NAMALWA (cell line): ENCODE results near the gene HOXA6.

ENCODE experiments used
- DNase-seq: peaks from one replicate; pipeline ENCODE4 v3.0.0-alpha.2; 2015; ENCODE audit warnings: low spot score

The HOXA6 gene

GRCh38 chr7:27137640-27138315 lies 9.8 kb downstream of the HOXA6 start:
- no peak for DNase-seq

DNA sequence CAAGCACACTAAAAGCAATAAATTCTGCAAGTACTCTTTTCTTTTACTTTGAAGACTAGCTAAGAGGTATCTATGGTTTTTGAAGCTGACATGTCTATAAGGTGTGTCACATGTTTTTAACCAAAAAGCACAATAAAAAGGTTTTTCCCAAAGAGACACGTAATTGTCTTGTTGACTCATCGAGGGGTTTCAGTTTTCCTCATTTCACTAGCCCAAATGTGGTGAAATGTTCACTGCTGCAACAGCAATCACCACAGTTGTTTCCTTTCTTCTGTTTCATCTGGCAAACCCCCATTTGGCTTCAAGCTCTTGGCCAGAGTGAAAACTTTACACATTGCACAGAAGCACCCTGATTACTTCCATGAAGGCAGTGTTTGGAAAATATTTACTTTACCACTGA lies 13.2 kb downstream of the HOXA6 start:
- no peak for DNase-seq

DNA sequence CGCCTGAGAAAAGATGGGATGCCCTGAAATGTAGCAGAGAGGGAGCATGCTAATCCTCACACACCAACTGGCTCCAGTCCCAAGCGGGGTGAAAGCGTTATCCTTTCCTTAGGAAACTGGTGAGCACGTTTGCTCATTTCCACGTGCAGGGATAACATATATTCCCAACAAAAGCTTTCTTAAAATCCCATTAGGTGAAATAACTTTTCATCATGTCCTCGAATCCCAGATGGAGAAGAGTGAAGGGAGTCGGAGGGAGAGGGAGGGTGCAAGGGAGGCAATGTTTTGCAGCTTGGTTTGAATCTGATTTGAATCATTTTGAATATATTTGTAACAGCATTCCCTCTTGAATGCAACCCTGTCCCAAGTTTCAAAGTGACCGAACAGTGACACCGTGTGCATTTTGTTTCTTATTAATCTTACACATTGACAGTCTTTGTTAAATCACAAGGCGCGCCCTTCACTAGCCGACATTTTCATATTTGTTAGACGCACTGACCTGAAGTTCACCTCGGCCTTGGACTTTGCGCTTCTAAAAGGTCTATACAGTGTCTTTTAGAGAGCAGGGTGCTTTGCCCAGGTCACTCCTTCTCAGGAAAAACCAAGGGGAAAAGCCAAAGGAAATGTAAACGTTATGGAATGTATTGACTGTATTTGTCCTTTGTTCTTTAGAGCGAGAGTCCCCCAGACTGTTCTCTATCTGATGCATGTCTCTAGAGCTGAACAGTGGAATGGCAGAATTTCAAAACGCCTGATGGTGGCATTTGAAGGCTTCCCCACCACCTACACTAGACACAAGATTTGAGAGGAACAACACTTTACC lies 14.0 kb downstream of the HOXA6 start:
- DNase-seq = no peak

GRCh38 chr7:27132978-27133377 lies 14.6 kb downstream of the HOXA6 start:
- DNase-seq = no peak

DNA sequence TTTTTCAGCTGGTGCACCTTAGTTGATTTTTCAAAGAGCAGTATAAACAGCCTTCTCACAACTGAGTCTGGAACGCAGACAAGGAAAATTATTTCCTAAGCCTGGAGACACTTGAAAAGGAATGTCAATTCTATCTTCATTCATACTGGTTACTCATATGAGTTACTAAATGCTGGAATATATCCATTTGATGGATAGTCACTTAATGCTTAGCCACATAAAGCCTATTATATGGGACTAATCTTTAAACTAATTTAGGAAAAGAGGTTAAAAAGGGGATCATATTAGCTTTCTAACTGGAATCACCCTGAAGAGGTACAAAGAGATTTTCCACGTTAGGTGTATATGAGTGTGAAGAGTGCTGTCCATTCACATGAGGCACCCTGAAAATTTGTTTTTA lies 15.4 kb downstream of the HOXA6 start:
- no peak for DNase-seq

DNA sequence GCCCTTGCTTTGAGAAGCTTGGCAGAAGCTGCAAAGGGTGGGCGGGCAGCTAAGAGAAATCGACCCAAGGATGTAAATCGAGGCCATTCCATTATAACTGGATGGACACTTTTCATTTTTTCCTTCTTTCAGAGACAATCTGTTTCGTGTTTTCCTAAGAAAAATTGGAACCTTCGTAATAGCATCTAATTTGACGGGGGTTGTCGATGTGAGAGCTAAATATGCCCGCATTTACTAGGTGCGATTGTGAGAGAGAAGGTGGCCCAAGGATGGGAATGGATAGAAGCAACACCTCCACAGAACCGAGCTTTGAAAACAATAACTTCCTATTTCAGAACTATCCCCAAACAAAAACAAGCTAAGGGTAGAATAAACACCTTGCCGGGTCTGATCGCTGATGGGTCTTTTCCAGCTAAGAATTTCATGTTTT lies 16.2 kb downstream of the HOXA6 start:
- DNase-seq = no peak

GRCh38 chr7:27130540-27131389 lies 16.8 kb downstream of the HOXA6 start, which contains the start of gene HOXA4:
TSS of gene HOXA4 (minus strand) at chr7:27130757. CDS start at chr7:27130733, 24 bp downstream.
- peak; percentile 92 for DNase-seq

DNA sequence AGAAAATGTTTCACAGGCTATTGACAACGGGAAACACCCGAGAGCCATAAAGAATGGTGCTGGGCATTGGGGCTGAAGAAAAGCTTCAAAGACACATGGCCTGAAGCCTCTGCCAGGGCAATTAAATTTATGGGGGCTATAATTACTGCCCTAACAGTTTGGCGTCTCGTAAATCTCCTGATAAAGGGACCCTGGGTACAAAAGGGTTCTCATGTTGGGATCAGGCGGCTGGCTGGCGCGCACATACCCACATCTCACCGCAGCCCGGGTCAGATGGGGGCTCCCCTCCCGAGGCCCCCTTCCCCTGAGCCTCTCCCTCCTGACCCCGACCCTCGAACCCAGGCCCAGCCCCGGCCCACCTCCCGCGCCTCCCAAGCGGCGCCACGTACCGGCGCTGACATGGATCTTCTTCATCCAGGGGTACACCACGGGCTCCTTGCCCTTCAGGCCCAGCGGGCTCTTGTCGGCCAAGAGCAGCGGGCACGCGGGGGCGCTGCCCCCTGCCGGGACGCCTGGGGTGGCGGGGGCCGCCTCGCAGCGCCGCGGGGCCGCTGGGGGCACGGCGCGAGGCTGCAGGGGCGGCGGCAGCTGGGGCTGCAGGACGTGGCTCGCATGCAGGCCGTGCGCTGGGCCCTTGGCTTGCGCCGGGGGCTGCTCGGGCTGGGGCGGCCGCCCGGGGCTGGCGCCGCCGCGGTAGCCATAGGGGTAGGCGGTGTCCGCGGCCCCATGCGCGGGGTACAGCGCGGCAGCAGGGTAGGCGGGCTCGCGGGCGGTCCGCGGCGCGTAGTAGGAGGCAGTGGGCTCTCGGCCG lies 17.6 kb downstream of the HOXA6 start:
- DNase-seq = peak; percentile 57

DNA sequence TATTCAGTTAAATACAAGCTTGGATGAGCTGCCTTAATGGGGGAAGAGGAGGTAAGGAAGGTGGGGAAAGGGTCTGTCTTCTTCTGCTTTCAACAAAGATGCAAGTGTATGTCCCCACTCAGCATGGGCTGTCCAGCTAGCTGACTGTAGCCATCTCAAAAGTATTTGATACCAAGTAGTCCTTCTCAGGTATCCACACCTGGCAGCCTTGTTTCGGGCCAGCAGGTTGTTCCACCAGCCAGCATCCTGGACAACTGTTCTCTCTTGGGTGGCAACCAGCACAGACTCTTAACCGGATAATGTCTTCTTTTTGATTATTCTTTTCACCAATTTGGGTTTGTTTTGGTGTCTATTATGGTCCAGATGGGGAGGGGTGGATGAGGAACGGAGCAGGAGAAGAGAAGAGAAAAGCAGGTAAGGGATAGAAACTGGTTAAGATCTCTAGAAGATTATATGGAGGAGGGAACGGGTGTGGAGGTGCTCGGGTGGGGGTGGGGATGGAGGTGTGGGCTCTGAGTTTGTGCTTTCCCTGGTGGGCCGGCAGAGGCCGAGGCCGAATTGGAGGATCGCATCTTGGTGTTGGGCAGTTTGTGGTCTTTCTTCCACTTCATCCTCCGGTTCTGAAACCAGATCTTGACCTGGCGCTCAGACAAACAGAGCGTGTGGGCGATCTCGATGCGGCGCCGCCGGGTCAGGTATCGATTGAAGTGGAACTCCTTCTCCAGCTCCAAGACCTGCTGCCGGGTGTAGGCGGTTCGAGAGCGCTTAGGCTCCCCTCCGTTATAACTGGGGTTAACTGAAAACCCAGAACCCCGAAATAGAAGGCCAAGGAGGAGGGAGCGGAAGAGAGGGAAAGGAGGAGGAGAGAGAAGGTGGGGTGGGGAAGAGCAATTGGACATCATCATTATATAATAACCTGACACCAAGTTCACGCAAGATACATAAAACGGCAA lies 18.5 kb downstream of the HOXA6 start:
- DNase-seq = no peak

GRCh38 chr7:27128034-27128433 lies 19.5 kb downstream of the HOXA6 start:
- no peak for DNase-seq

DNA sequence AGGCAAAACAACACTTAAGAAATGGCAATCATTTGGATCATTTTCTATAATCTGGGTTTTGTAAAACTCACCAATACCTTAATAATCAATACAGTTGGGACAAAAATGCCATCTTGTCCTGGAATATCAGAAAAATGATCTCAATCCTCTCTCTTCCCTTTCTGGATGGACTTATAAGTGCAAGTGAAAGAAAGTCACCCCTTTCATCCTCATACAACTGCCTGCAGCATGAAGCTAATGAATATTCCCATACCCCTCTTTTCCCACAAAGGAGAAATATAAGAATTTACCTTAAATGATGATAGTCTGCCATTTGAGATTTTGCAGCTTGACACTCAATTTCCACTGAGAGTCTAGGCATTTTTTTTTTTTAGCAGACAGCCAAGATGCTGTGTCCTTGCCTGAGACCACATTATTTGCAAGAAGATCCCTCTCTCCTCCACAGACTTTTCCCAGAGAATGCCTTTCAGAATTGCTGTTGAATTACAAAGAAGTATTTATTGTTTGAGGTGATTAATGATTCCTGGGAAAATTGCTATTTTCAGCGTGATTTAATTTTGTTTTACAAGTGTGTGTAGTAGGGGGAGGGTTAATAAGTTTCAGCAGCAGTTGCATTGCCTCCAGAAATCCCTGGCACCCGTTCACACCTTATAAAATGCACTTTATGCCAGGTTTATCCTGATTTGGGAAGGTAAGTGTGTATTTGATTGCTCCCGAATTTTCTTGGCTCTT lies 20.8 kb downstream of the HOXA6 start:
- no peak for DNase-seq

- no peak for DNase-seq
These were observed 21.6 kb downstream of the HOXA6 start for GRCh38 chr7:27125986-27126394.

DNA sequence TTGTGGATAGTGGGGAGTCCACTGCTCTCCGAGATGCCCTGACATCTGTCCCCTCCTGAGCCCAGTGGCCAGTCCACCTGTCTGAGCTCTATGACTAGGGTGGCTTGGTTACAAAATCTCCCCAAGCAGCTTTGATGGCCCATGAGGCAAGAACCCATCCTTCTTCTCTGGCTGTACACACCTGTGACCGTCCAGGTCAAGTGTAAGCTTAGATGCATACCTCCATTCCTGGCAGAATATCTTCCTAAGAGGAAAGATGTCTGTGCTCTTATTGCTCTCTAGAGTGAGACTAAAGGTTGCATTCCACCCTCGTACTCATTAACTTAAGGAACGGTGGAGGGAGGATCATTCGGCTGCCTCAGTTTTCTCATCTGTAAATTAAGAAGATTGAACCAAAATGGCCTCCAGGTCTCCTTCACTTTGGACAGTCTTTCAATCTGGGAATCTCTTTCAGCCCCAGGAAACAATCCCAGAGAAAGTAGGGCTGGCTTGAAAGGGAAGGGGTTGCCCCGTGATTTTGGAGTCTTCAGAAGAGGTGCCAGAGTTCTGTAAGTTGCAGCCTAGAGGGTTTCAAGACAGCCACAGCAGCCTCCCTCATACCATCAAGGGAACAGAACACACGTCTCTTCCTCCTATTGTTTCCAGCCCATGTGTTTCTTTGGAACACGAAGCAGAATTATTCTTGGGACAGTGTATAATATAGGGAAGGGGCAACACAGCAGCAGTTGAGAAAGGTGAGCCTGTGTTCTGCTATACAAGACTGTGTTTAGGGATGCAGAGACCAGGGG lies 22.5 kb downstream of the HOXA6 start:
- DNase-seq = no peak

- DNase-seq = no peak
These were observed 23.3 kb downstream of the HOXA6 start for GRCh38 chr7:27124096-27124901.

- no peak for DNase-seq
These were observed 24.0 kb downstream of the HOXA6 start for GRCh38 chr7:27123477-27124053.

DNA sequence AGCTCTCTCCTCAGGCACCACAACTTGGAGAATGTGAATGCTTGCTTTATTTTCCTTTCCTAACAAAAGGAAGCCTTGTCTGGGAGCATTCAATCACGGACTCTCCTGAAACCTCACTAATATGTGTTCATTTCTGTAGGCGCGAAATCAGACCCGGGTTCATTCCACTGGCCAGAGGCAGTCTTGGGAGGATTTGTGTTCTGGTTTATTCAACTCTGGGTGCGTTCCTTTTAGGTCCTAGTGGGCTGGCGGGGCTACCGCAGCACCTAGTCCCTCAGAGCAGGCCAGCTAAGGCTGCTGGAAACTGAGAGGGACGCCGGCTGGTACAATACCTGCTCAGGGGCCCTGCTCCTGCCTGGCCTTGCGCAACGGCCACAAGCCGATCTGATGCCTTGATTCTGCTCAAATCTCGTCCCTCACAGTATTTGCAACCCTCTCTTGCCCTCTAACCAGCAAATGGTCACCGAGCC lies 24.5 kb downstream of the HOXA6 start:
- DNase-seq = no peak

- no peak for DNase-seq
These were observed 25.3 kb downstream of the HOXA6 start for GRCh38 chr7:27122077-27122910.
